NT2/D1 (cell line): Measurements from ENCODE around the gene HSPBAP1.
"Not testable (repeated sequence)": the region's sequence is repeated elsewhere in the genome, so short reads cannot be mapped to it uniquely, and the experiment has no call there.

ENCODE experiments used
- DNase-seq: peaks from one replicate; pipeline ENCODE4 v3.0.0-alpha.2; 2011; ENCODE audit warnings: low read depth, low spot score
- H3K27me3 ChIP-seq: 2 replicates; pipeline ENCODE4 v1.6.0; 2011; ENCODE audit warnings: mild to moderate bottlenecking; ENCODE audit not compliant: insufficient read length, insufficient read depth
- H3K36me3 ChIP-seq: 2 replicates; pipeline ENCODE4 v1.6.1; 2011; ENCODE audit warnings: mild to moderate bottlenecking, low read length, mixed read lengths; ENCODE audit not compliant: insufficient read depth, insufficient read length
- H3K4me1 ChIP-seq: 2 replicates; pipeline ENCODE4 v1.5.1; 2011; ENCODE audit not compliant: insufficient read depth, insufficient read length
- H3K4me3 ChIP-seq: 2 replicates; pipeline ENCODE4 v1.5.1; 2011; ENCODE audit warnings: low read depth; ENCODE audit not compliant: insufficient read length
- H3K9ac ChIP-seq: 2 replicates; pipeline ENCODE4 v1.6.0; 2011; ENCODE audit warnings: low read depth; ENCODE audit not compliant: insufficient read length
- H3K9me3 ChIP-seq: 2 replicates; pipeline ENCODE4 v1.5.1; 2011; ENCODE audit warnings: mild to moderate bottlenecking, low read length; ENCODE audit not compliant: insufficient read depth
- SUZ12 ChIP-seq: IDR thresholded peaks from 2 replicates; pipeline ENCODE4 v1.6.1; 2011; ENCODE audit not compliant: insufficient read length, insufficient read depth; ENCODE audit errors: extremely low read depth
- YY1 ChIP-seq: IDR thresholded peaks from 2 replicates; pipeline ENCODE4 v1.6.1; 2011; ENCODE audit not compliant: insufficient read length, insufficient read depth
- ZNF274 ChIP-seq: IDR thresholded peaks from 2 replicates; pipeline ENCODE4 v1.6.1; 2011; ENCODE audit warnings: mild to moderate bottlenecking, low read depth, low read length

Gene HSPBAP1

GRCh38 chr3:122767540-122768372 lies 25.9 kb downstream of the HSPBAP1 start:
- Histone ChIP-seq H3K36me3 (no peaks in the 10 kb centered on the region), H3K9me3 (no peaks in the 10 kb centered on the region), H3K4me1 (no peaks in the 10 kb centered on the region), H3K4me3 (no peak overlapping the region), H3K27me3 (no peaks in the 10 kb centered on the region), H3K9ac (no peak overlapping the region)
- TF ChIP-seq ZNF274: no peak
- no peak for TF ChIP-seq YY1
- no peak for DNase-seq

- TF ChIP-seq YY1 (no peak), SUZ12 (no peak), ZNF274 (no peak)
- H3K9ac ChIP-seq: no peak overlapping the region
- H3K4me1 ChIP-seq: no peaks in the 10 kb centered on the region
- H3K36me3 ChIP-seq: no peaks in the 10 kb centered on the region
- H3K9me3 ChIP-seq: no peaks in the 10 kb centered on the region
- no peaks in the 10 kb centered on the region for H3K27me3 ChIP-seq
- H3K4me3 ChIP-seq: no peak overlapping the region
- DNase-seq: no peak
These were observed 27.2 kb downstream of the HSPBAP1 start for GRCh38 chr3:122766430-122766829.

- Histone ChIP-seq H3K4me1 (no peaks in the 10 kb centered on the region), H3K9me3 (no peaks in the 10 kb centered on the region), H3K27me3 (no peaks in the 10 kb centered on the region), H3K4me3 (no peak overlapping the region), H3K9ac (no peak overlapping the region), H3K36me3 (no peaks in the 10 kb centered on the region)
- no peak for DNase-seq
- TF ChIP-seq YY1 (no peak), SUZ12 (no peak), ZNF274 (no peak)
These were observed 33.0 kb downstream of the HSPBAP1 start for GRCh38 chr3:122760453-122761271.

GRCh38 chr3:122758877-122759560 lies 34.6 kb downstream of the HSPBAP1 start:
- Histone ChIP-seq H3K4me3 (no peak overlapping the region), H3K36me3 (peaks cover 8% of the 10 kb centered on the region), H3K27me3 (no peaks in the 10 kb centered on the region), H3K4me1 (no peaks in the 10 kb centered on the region), H3K9me3 (no peaks in the 10 kb centered on the region), H3K9ac (no peak overlapping the region)
- no peak for DNase-seq
- TF ChIP-seq SUZ12: no peak
- TF ChIP-seq YY1: no peak
- no peak for TF ChIP-seq ZNF274

- no peak for DNase-seq
- Histone ChIP-seq H3K4me1 (no peaks in the 10 kb centered on the region), H3K4me3 (no peak overlapping the region), H3K27me3 (no peaks in the 10 kb centered on the region), H3K36me3 (peaks cover 8% of the 10 kb centered on the region), H3K9ac (no peak overlapping the region), H3K9me3 (no peaks in the 10 kb centered on the region)
- TF ChIP-seq YY1 (no peak), ZNF274 (no peak), SUZ12 (no peak)
These were observed 38.1 kb downstream of the HSPBAP1 start for GRCh38 chr3:122755491-122755890.

- Histone ChIP-seq H3K4me1 (no peaks in the 10 kb centered on the region), H3K36me3 (peaks cover 8% of the 10 kb centered on the region), H3K9me3 (no peaks in the 10 kb centered on the region), H3K27me3 (no peaks in the 10 kb centered on the region), H3K4me3 (no peak overlapping the region), H3K9ac (no peak overlapping the region)
- TF ChIP-seq ZNF274: no peak
- peak; percentile 28 for DNase-seq
These were observed 38.7 kb downstream of the HSPBAP1 start for GRCh38 chr3:122754929-122755328.

GRCh38 chr3:122748347-122748746 lies 45.3 kb downstream of the HSPBAP1 start:
- no peak for DNase-seq
- H3K27me3 ChIP-seq: no peaks in the 10 kb centered on the region
- H3K4me1 ChIP-seq: no peaks in the 10 kb centered on the region
- no peak overlapping the region for H3K9ac ChIP-seq
- H3K36me3 ChIP-seq: no peaks in the 10 kb centered on the region
- TF ChIP-seq ZNF274 (no peak), YY1 (no peak), SUZ12 (no peak)
- no peak overlapping the region for H3K4me3 ChIP-seq
- H3K9me3 ChIP-seq: peaks cover 21% of the 10 kb centered on the region

GRCh38 chr3:122747295-122747694 lies 46.3 kb downstream of the HSPBAP1 start:
- DNase-seq, H3K4me3 ChIP-seq: not testable (repeated sequence)
- peaks cover 21% of the 10 kb centered on the region for H3K9me3 ChIP-seq

More at GRCh38 chr3:122747295-122747694, 46.3 kb downstream of the HSPBAP1 start:
- not testable (repeated sequence) for H3K9ac ChIP-seq, H3K27me3 ChIP-seq, H3K36me3 ChIP-seq, H3K4me1 ChIP-seq
